ENCODE data around the gene MAD2L1BP.
A peak's percentile ranks its signal among the peaks of the same experiment; 100 is the strongest.

MAD2L1BP gene

DNA sequence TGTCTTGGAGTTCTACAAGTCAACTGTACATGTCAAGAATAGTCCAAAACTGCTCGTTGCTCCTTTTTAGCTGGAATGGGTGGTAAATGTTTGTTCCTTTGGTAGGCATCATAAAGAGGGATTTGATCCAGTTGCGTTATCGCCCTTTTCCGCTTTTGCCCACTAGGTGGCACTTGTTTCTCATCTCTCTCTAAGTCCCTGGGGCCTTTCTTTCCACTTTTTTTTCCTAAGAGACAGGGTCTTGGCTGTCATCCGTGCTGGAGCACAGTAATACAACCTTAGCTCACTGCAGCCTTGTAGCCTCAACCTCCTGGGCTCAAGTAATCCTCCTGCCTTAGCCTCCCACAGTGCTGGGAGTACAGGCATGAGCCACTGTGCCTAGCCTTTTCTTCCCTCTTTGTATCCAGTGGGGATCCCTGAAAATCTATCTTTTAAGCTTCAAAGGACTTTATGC lies 27.3 kb upstream of the MAD2L1BP start:
- no peak overlapping the region for H3K4me3 ChIP-seq (ENCODE audit: low read depth, low read length)
- DNase-seq (ENCODE audit: low read depth), result no peak
- TF ChIP-seq, protein P1, sequence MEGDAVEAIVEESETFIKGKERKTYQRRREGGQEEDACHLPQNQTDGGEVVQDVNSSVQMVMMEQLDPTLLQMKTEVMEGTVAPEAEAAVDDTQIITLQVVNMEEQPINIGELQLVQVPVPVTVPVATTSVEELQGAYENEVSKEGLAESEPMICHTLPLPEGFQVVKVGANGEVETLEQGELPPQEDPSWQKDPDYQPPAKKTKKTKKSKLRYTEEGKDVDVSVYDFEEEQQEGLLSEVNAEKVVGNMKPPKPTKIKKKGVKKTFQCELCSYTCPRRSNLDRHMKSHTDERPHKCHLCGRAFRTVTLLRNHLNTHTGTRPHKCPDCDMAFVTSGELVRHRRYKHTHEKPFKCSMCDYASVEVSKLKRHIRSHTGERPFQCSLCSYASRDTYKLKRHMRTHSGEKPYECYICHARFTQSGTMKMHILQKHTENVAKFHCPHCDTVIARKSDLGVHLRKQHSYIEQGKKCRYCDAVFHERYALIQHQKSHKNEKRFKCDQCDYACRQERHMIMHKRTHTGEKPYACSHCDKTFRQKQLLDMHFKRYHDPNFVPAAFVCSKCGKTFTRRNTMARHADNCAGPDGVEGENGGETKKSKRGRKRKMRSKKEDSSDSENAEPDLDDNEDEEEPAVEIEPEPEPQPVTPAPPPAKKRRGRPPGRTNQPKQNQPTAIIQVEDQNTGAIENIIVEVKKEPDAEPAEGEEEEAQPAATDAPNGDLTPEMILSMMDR (IDR thresholded peaks at IDR 0.05; ENCODE audit: low read depth, low read length, missing control alignments), result peak; percentile 93

DNA sequence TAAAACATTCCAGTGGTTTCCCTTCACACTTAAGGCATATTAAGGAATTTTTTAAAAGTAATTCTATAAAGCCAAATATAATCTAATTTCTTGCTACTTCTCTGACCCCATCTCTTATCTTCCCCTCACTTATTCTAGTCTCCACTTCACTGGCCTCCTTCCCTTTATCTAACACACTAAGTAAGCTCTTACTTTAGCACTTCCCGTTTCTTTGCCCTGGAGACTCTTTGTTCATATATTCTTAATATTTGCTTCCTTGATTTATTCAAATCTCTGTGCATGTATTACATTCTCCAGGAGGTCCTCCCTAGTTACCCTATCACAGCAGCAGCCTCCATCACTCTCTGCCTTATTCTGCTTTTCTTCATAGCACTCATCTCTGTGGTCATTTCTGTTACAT lies 26.8 kb upstream of the MAD2L1BP start:
- no peak for DNase-seq (ENCODE audit: low read depth)
- H3K4me3 ChIP-seq (ENCODE audit: low read depth, low read length), result no peak overlapping the region
- TF ChIP-seq, protein P1 (IDR thresholded peaks at IDR 0.05; ENCODE audit: low read depth, low read length, missing control alignments), result no peak

DNA sequence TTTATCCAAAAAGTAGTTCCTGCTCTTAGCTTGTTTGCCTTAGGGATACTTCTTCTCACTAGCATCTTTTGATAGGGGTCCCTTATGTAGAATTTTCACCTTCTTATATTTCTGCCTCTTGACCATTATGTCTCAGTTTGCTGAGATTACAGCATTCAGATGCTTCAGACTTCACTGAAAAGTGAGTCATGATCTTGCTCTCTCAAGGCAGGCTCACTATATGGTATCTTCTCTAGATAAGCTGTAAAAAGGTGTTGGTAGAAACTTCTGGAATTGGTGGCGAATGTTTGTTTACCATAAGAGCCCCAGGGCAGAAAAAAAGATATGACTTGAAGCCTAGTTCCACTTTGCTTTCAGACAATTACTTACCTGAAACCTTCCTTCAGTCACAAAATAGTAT lies 26.2 kb upstream of the MAD2L1BP start:
- TF ChIP-seq, protein P1 (IDR thresholded peaks at IDR 0.05; ENCODE audit: low read depth, low read length, missing control alignments), result no peak
- H3K4me3 ChIP-seq (ENCODE audit: low read depth, low read length), result no peak overlapping the region
- DNase-seq (ENCODE audit: low read depth), result no peak

DNA sequence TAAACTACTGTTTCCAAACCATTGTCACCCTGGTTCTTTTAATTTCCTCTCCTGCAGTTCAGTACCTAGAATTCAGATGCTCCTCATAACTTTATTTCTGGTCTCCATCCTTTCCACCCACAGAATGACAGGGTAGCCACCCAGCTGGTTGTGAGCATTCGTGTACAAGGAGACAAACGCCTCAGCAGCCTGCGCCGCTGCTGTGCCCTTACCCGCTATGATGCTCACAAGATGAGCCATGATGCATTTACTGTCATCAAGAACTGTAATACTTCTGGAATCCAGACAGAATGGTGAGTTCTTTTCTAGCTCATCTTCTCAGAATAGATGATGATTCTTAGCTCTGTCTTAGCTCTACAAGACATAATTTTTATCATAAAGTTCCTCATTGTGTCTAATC lies 25.2 kb upstream of the MAD2L1BP start:
- TF ChIP-seq, protein P1 (IDR thresholded peaks at IDR 0.05; ENCODE audit: low read depth, low read length, missing control alignments), result no peak
- DNase-seq (ENCODE audit: low read depth), result no peak
- H3K4me3 ChIP-seq (ENCODE audit: low read depth, low read length), result no peak overlapping the region

DNA sequence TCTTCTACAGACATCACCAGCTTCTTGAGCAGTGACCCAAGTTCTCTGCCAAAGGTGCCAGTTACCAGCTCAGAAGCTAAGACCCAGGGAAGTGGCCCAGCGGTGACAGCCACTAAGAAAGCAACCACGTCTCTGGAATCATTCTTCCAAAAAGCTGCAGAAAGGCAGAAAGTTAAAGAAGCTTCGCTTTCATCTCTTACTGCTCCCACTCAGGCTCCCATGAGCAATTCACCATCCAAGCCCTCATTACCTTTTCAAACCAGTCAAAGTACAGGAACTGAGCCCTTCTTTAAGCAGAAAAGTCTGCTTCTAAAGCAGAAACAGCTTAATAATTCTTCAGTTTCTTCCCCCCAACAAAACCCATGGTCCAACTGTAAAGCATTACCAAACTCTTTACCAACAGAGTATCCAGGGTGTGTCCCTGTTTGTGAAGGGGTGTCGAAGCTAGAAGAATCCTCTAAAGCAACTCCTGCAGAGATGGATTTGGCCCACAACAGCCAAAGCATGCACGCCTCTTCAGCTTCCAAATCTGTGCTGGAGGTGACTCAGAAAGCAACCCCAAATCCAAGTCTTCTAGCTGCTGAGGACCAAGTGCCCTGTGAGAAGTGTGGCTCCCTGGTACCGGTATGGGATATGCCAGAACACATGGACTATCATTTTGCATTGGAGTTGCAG lies 21.8 kb upstream of the MAD2L1BP start:
- no peak overlapping the region for H3K4me3 ChIP-seq (ENCODE audit: low read depth, low read length)
- TF ChIP-seq, protein P1 (IDR thresholded peaks at IDR 0.05; ENCODE audit: low read depth, low read length, missing control alignments), result no peak
- DNase-seq (ENCODE audit: low read depth), result no peak

DNA sequence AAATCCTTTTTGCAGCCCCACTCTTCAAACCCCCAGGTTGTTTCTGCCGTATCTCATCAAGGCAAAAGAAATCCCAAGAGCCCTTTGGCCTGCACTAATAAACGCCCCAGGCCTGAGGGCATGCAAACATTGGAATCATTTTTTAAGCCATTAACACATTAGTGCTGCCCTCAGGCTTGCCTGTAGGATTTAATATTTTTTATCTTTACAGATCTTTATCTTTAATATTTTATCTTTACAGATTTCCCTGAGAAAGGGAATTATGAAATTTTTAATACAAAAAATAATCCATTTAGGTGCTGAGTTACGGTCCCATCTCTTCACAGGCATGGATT lies 21.3 kb upstream of the MAD2L1BP start:
- DNase-seq (ENCODE audit: low read depth), result no peak
- TF ChIP-seq, protein P1 (IDR thresholded peaks at IDR 0.05; ENCODE audit: low read depth, low read length, missing control alignments), result no peak
- H3K4me3 ChIP-seq (ENCODE audit: low read depth, low read length), result no peak overlapping the region
